ENCODE measurements around the gene LCORL.

GRCh38 chr4:18020145-18020670, 1.3 kb downstream of the LCORL start:
- TF ChIP-seq, protein P1, sequence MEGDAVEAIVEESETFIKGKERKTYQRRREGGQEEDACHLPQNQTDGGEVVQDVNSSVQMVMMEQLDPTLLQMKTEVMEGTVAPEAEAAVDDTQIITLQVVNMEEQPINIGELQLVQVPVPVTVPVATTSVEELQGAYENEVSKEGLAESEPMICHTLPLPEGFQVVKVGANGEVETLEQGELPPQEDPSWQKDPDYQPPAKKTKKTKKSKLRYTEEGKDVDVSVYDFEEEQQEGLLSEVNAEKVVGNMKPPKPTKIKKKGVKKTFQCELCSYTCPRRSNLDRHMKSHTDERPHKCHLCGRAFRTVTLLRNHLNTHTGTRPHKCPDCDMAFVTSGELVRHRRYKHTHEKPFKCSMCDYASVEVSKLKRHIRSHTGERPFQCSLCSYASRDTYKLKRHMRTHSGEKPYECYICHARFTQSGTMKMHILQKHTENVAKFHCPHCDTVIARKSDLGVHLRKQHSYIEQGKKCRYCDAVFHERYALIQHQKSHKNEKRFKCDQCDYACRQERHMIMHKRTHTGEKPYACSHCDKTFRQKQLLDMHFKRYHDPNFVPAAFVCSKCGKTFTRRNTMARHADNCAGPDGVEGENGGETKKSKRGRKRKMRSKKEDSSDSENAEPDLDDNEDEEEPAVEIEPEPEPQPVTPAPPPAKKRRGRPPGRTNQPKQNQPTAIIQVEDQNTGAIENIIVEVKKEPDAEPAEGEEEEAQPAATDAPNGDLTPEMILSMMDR (IDR thresholded peaks at IDR 0.05), result no peak
- no peak for TF ChIP-seq POLR2A (IDR thresholded peaks at IDR 0.05)

Data from thyroid gland (tissue), 4 donors.